K562 (cell line): Measurements from ENCODE around the gene FOXO3. TPM values are rescaled to one million over a fixed set of nuclear protein-coding genes. Genes with fewer than 3 reads are reported as not detected.
A peak's percentile ranks its signal among the peaks of the same experiment; 100 is the strongest.

ENCODE experiments used
- E2F3 ChIP-seq: fragments of 250-450 bp; sonication (Bioruptor Pico); IDR thresholded peaks from 2 replicates; pipeline ENCODE4 v1.4.0; 2020; ENCODE audit warnings: mild to moderate bottlenecking
- EP400 ChIP-seq: fragments of 450-650 bp; IDR thresholded peaks from 2 replicates; pipeline ENCODE4 v1.6.1; 2017; ENCODE audit warnings: antibody characterized with exemption, mild to moderate bottlenecking, moderate library complexity
- ETS1 ChIP-seq: conservative IDR thresholded peaks from 2 replicates; pipeline ENCODE4 v1.6.1; 2011; ENCODE audit warnings: low read depth, mild to moderate bottlenecking, low read length; ENCODE audit not compliant: control insufficient read depth
- HNRNPK ChIP-seq: fragments of 200-400 bp; formaldehyde crosslinking; IDR thresholded peaks from one replicate; pipeline ENCODE4 v1.6.1; 2018; ENCODE audit warnings: mild to moderate bottlenecking, low read depth, low read length; ENCODE audit not compliant: poor library complexity, severe bottlenecking
- KDM5B ChIP-seq: fragments of 200-600 bp; sonication (generic); IDR thresholded peaks from 2 replicates; pipeline ENCODE4 v1.6.1; 2012; ENCODE audit warnings: low read depth, mild to moderate bottlenecking, moderate library complexity, low read length, control low read depth, inconsistent platforms; ENCODE audit not compliant: insufficient replicate concordance
- LARP7 ChIP-seq: fragments of 450-650 bp; IDR thresholded peaks from 2 replicates; pipeline ENCODE4 v1.6.1; 2016
- MTA3 ChIP-seq: fragments of 450-650 bp; formaldehyde crosslinking; IDR thresholded peaks from 2 replicates; pipeline ENCODE4 v1.6.1; 2017; ENCODE audit warnings: mild to moderate bottlenecking, borderline replicate concordance
- NFXL1 ChIP-seq: fragments of 450-650 bp; formaldehyde crosslinking; IDR thresholded peaks from 2 replicates; pipeline ENCODE4 v1.4.0; 2021; ENCODE audit warnings: mild to moderate bottlenecking
- RB1 ChIP-seq: fragments of 450-650 bp; IDR thresholded peaks from 2 replicates; pipeline ENCODE4 v1.6.1; 2017; ENCODE audit warnings: low read depth, mild to moderate bottlenecking
- TEAD1 ChIP-seq, 2 experiments: fragments of 450-650 bp in 1 of 2; sonication (generic) in 1 of 2; formaldehyde crosslinking; IDR thresholded peaks; 2 replicates each; pipeline versions ENCODE4 v1.4.0 to v1.8.0; 2020 to 2022; ENCODE audit warnings: mild to moderate bottlenecking in 2 of 2, missing genetic modification reagents in 1 of 2
- ZBTB40 ChIP-seq, 2 experiments: fragments of 450-650 bp in 1 of 2; sonication (generic) in 1 of 2; formaldehyde crosslinking in 1 of 2; IDR thresholded peaks; 2 replicates each; pipeline versions ENCODE4 v1.7.1 to v1.9.0; 2016 to 2022; ENCODE audit warnings: inconsistent platforms in 1 of 2, mild to moderate bottlenecking in 1 of 2, missing genetic modification reagents in 1 of 2
- ZFP91 ChIP-seq: sonication (generic); formaldehyde crosslinking; IDR thresholded peaks from 2 replicates; pipeline ENCODE4 v1.8.0; 2022; ENCODE audit warnings: mild to moderate bottlenecking, missing genetic modification reagents
- polyA plus RNA-seq, 8 experiments: library from polyadenylated mRNA; depleted of rRNA in 4 of 8; stranded (reverse) in 5 of 8; unstranded in 3 of 8; fragments of >200 nt; fragmentation: Nextera tagmentation in 2 of 8; fragmentation: Illumina TruSeq in 1 of 8; extraction: Ambion mirVana in 2 of 8; extraction: Trizol in 1 of 8; gene quantifications; 2 replicates each; pipeline versions ENCODE4 v1.2.1 to v1.2.3, GENCODE V29; 2011 to 2014; ENCODE audit warnings: inconsistent platforms in 1 of 8, missing spikeins in 1 of 8
- total RNA-seq, 7 experiments: library from RNA; depleted of rRNA in 6 of 7; stranded (reverse); fragments of >200 nt in 6 of 7; fragmentation: Illumina TruSeq in 2 of 7; extraction: Trizol in 2 of 7; gene quantifications; 2 replicates each; pipeline versions ENCODE4 v1.2.1 to v1.2.3, GENCODE V29; 2011 to 2021; ENCODE audit warnings: low replicate concordance in 1 of 7
- TF ChIP-seq, protein P1 (sequence below): IDR thresholded peaks from 2 replicates; pipeline ENCODE4 v1.6.1; 2014; ENCODE audit warnings: antibody characterized with exemption

FOXO3 gene
- total and polyA plus RNA-seq, 9 of the 15 experiments (the other 6 are each of a cell fraction or from before 2014, with no cell fraction given) = 3.0 to 14.6 (median 6.0) TPM

DNA sequence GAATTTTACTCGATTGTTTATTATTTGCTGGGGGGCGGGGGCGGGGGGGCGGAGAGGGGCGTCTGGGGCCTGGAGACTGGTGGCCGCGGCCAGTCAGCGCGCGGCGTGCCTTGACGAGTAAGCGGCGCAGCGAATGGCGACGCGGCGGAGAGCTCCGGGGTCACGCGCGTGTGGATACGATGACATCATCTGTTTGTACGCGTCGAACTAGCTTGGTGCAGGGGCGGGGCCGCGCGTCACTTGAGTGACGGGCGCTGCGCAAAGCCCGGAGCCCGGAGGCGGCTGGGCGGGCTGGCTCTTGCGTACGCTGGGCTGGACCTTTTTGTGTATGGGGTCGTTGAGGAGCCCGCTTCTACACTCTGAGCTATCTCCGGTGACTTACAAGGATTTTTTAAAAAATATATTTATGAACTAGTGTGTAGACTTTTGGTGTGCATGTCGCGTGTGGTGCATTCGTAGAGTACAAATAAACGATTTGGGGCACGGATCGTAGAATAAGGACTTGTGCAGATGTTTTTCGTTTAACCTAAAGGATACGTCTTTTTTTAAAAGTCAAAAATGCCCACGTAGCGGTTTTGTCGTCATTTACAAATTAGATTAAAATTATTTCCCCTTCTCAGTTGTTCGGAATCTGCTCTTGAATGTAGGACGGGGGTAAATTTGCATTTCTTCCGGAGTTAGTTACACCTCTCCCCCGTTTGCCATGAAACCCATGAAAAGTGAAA, 2.2 kb upstream of the FOXO3 start (continued):
- TF ChIP-seq ZBTB40 (IDR thresholded peaks at IDR 0.05) = no peak
- no peak for TF ChIP-seq ZBTB40 (CRISPR knock-in tag; IDR thresholded peaks at IDR 0.05)
- peak; percentile 76 for TF ChIP-seq HNRNPK
- no peak for TF ChIP-seq ZFP91 (CRISPR knock-in tag)
- no peak for TF ChIP-seq ETS1
- TF ChIP-seq MTA3 = no peak
- TF ChIP-seq KDM5B = no peak
- TF ChIP-seq, protein P1, sequence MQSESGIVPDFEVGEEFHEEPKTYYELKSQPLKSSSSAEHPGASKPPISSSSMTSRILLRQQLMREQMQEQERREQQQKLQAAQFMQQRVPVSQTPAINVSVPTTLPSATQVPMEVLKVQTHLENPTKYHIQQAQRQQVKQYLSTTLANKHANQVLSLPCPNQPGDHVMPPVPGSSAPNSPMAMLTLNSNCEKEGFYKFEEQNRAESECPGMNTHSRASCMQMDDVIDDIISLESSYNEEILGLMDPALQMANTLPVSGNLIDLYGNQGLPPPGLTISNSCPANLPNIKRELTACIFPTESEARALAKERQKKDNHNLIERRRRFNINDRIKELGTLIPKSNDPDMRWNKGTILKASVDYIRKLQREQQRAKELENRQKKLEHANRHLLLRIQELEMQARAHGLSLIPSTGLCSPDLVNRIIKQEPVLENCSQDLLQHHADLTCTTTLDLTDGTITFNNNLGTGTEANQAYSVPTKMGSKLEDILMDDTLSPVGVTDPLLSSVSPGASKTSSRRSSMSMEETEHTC = peak; percentile 88
- no peak for TF ChIP-seq LARP7
- peak; percentile 83 for TF ChIP-seq EP400
- peak; percentile 75; the same call in 1 of the 2 replicates for TF ChIP-seq E2F3
- TF ChIP-seq TEAD1 (CRISPR knock-in tag; IDR thresholded peaks at IDR 0.05) = peak in 1 of 2 experiments; percentile 13; a peak in 1 of 4 replicates
- no peak for TF ChIP-seq NFXL1 (CRISPR knock-in tag)
- peak; percentile 88 for TF ChIP-seq RB1
